ENCODE measurements around the gene EHBP1. TPM values are rescaled to one million over a fixed set of nuclear protein-coding genes. Genes with fewer than 3 reads are reported as not detected.
"Not testable (repeated sequence)": the region's sequence is repeated elsewhere in the genome, so short reads cannot be mapped to it uniquely, and the experiment has no call there.

The EHBP1 gene
- total and polyA plus RNA-seq, 4 donors = 12.0 to 70.9 (median 28.1) TPM

DNA sequence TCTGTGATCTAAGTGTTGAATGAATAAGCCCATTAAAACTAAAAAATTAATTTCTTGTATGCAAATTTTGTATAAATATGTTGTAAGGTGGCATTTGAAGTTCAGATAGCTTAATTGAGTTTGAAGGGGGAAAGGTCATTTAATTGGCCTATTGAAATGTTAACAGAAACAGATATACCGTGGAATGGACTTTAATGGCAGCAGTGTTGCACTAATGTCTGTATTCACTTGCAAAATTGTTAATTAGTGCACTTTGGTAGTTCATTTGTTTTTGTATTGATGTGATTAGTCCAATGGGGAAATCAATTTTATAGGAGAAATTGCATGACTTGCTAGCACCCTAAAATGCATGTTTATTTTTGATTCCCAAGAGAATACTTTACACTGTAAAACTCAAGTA lies 303.3 kb downstream of the EHBP1 start:
- H3K4me1 ChIP-seq (ENCODE audit: control insufficient read depth in 1 of 2, insufficient read depth in 2 of 2, low read length in 2 of 2) = no peaks in the 10 kb centered on the region
- no peaks in the 10 kb centered on the region for H3K27me3 ChIP-seq (ENCODE audit: control insufficient read depth in 1 of 2, insufficient read depth in 2 of 2, low read length in 1 of 2)
- WGBS, 2 donors = 94 to 96% methylated on average over 1 of the region's 1 CpG
- no peak overlapping the region for H3K27ac ChIP-seq (ENCODE audit: low read depth in 1 of 2, low read length in 2 of 2)
- intact Hi-C loops (cut with DNase I) = no loop called here
- H3K36me3 ChIP-seq (ENCODE audit: control insufficient read depth in 1 of 2, insufficient read depth in 2 of 2, low read length in 1 of 2) = no peaks in the 10 kb centered on the region
- H3K9me3 ChIP-seq (ENCODE audit: control insufficient read depth, low read length) = no peaks in the 10 kb centered on the region
- ATAC-seq (ENCODE audit: low FRiP score) (no peak), DNase-seq (no peak)
- no peak overlapping the region for H3K4me3 ChIP-seq (ENCODE audit: low read length in 2 of 2)

DNA sequence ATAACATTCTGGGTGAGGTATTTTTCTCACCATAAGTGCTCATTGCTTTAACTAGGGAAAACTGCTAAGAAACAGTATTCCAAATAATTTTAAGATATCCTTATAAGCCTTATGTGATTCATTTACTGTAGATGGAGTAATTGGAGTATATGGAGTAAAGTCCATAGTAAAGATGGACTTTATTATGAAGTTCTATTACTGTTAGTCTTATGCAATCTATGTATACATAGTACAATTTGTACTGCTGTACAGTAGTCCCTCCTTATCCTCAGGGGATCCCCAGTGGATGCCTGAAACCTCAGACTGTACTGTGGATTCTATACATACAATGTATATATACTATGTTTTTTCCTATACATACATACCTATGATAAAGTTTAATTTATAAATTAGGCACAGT lies 304.0 kb downstream of the EHBP1 start:
- intact Hi-C loops (cut with DNase I) = no loop called here
- Histone ChIP-seq H3K27ac (ENCODE audit: low read depth in 1 of 2, low read length in 2 of 2) (no peak overlapping the region), H3K27me3 (ENCODE audit: control insufficient read depth in 1 of 2, insufficient read depth in 2 of 2, low read length in 1 of 2) (no peaks in the 10 kb centered on the region), H3K36me3 (ENCODE audit: control insufficient read depth in 1 of 2, insufficient read depth in 2 of 2, low read length in 1 of 2) (no peaks in the 10 kb centered on the region), H3K4me1 (ENCODE audit: control insufficient read depth in 1 of 2, insufficient read depth in 2 of 2, low read length in 2 of 2) (no peaks in the 10 kb centered on the region), H3K9me3 (ENCODE audit: control insufficient read depth, low read length) (no peaks in the 10 kb centered on the region), H3K4me3 (ENCODE audit: low read length in 2 of 2) (no peak overlapping the region)
- DNase-seq (no peak), ATAC-seq (ENCODE audit: low FRiP score) (no peak)

DNA sequence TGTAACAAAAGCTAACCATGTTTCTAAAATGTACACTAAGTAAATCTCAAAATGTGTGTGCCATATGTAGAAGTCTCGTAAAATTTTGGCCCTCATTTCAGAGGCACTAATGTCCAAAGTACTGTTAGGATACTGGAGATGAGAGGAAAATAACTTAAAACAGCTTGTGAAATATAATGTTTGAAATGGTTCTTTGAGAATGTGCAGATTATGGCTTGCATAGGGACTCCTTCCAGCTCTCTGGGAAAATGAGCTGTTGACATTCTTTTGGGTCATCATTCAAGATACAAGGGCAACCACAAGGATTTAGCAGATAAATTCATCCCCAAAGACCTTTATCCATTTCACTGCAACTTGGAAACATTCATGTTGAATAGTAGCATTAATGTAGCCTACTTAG lies 307.0 kb downstream of the EHBP1 start:
- ATAC-seq (ENCODE audit: low FRiP score) (no peak), DNase-seq (no peak)
- H3K9me3 ChIP-seq (ENCODE audit: control insufficient read depth, low read length) = no peaks in the 10 kb centered on the region
- no peak overlapping the region for H3K4me3 ChIP-seq (ENCODE audit: low read length in 2 of 2)
- no peak overlapping the region for H3K27ac ChIP-seq (ENCODE audit: low read depth in 1 of 2, low read length in 2 of 2)
- no peaks in the 10 kb centered on the region for H3K36me3 ChIP-seq (ENCODE audit: control insufficient read depth in 1 of 2, insufficient read depth in 2 of 2, low read length in 1 of 2)
- H3K4me1 ChIP-seq (ENCODE audit: control insufficient read depth in 1 of 2, insufficient read depth in 2 of 2, low read length in 2 of 2) = no peaks in the 10 kb centered on the region
- WGBS, 2 donors = 96 to 98% methylated on average over 1 of the region's 1 CpG
- intact Hi-C loops (cut with DNase I) = no loop called here
- no peaks in the 10 kb centered on the region for H3K27me3 ChIP-seq (ENCODE audit: control insufficient read depth in 1 of 2, insufficient read depth in 2 of 2, low read length in 1 of 2)

DNA sequence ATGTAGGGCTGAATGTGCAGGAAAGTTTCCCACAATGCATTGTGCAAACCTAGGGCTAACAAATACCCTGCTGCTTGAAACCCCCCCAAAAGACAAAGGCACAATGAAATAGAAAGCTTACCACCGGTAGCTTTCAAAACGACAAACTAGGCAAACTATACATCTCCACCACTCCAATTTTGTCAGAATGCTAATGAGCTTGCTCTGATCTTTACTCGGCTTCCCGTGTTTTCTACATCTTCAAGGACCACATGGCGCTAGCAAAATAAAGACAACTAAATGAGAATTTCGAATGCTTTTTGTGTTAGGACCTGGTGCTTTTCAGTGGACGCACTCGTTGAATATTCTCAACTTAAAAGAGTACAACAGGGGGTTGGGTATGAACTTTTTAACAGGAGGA lies 307.9 kb downstream of the EHBP1 start:
- H3K27me3 ChIP-seq (ENCODE audit: control insufficient read depth in 1 of 2, insufficient read depth in 2 of 2, low read length in 1 of 2) = no peaks in the 10 kb centered on the region
- no peak for ATAC-seq (ENCODE audit: low FRiP score)
- no peaks in the 10 kb centered on the region for H3K4me1 ChIP-seq (ENCODE audit: control insufficient read depth in 1 of 2, insufficient read depth in 2 of 2, low read length in 2 of 2)
- no peak overlapping the region for H3K4me3 ChIP-seq (ENCODE audit: low read length in 2 of 2)
- no peak for DNase-seq
- intact Hi-C loops (cut with DNase I) = no loop called here
- WGBS, 2 donors = 85 to 89% methylated on average over 8 of the region's 8 CpGs
- no peak overlapping the region for H3K27ac ChIP-seq (ENCODE audit: low read depth in 1 of 2, low read length in 2 of 2)
- no peaks in the 10 kb centered on the region for H3K36me3 ChIP-seq (ENCODE audit: control insufficient read depth in 1 of 2, insufficient read depth in 2 of 2, low read length in 1 of 2)
- no peaks in the 10 kb centered on the region for H3K9me3 ChIP-seq (ENCODE audit: control insufficient read depth, low read length)

DNA sequence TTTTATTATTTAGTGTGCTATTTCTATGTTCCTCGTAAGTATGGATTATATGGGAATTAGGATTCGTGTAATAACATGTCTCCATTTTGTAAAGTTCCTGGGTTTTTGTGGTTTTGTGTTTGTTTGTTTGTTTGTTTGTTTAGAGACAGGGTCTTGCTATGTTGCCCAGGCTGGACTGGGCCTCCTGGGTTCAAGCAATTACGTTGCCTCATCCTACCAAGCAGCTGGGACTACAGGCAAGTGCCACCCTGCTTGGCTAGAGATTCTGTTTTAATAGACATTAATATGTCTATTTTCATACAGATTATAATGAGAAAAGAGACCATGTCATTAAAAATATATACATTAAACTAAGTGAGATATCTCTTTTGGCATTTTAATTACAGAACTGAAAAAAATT lies 309.9 kb downstream of the EHBP1 start:
- no peaks in the 10 kb centered on the region for H3K36me3 ChIP-seq (ENCODE audit: control insufficient read depth in 1 of 2, insufficient read depth in 2 of 2, low read length in 1 of 2)
- H3K4me1 ChIP-seq (ENCODE audit: control insufficient read depth in 1 of 2, insufficient read depth in 2 of 2, low read length in 2 of 2) = no peaks in the 10 kb centered on the region
- no peaks in the 10 kb centered on the region for H3K27me3 ChIP-seq (ENCODE audit: control insufficient read depth in 1 of 2, insufficient read depth in 2 of 2, low read length in 1 of 2)
- ATAC-seq (ENCODE audit: low FRiP score) (no peak), DNase-seq (no peak)
- 98% methylated on average over 3 of the region's 3 CpGs for WGBS, 2 donors
- H3K9me3 ChIP-seq (ENCODE audit: control insufficient read depth, low read length) = no peaks in the 10 kb centered on the region
- no peak overlapping the region for H3K27ac ChIP-seq (ENCODE audit: low read depth in 1 of 2, low read length in 2 of 2)
- H3K4me3 ChIP-seq (ENCODE audit: low read length in 2 of 2) = no peak overlapping the region
- intact Hi-C loops (cut with DNase I) = no loop called here

DNA sequence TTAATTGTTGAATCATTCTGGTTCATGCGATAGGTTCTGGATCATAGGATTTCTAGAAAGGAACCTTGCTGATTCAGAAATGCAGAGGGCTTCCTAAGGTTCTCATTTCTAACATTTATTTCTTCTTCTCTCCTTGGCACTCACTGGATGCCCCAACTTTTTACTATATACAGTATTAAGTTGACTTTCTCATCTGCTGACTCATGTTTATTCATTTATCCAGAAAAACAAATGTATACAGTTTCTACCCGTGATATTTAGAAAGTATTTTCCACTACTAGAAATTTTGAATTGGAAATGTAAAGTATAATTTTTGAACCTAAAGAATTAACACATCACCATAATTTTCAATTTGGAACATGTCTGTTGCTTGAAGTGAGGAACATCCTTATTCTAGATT lies 312.9 kb downstream of the EHBP1 start:
- Histone ChIP-seq H3K9me3 (ENCODE audit: control insufficient read depth, low read length) (no peaks in the 10 kb centered on the region), H3K4me3 (ENCODE audit: low read length in 2 of 2) (no peak overlapping the region), H3K4me1 (ENCODE audit: control insufficient read depth in 1 of 2, insufficient read depth in 2 of 2, low read length in 2 of 2) (no peaks in the 10 kb centered on the region), H3K36me3 (ENCODE audit: control insufficient read depth in 1 of 2, insufficient read depth in 2 of 2, low read length in 1 of 2) (no peaks in the 10 kb centered on the region), H3K27me3 (ENCODE audit: control insufficient read depth in 1 of 2, insufficient read depth in 2 of 2, low read length in 1 of 2) (no peaks in the 10 kb centered on the region), H3K27ac (ENCODE audit: low read depth in 1 of 2, low read length in 2 of 2) (no peak overlapping the region)
- ATAC-seq (ENCODE audit: low FRiP score) = no peak
- WGBS, 2 donors = 91 to 93% methylated on average over 2 of the region's 2 CpGs
- intact Hi-C loops (cut with DNase I) = no loop called here
- DNase-seq = no peak

DNA sequence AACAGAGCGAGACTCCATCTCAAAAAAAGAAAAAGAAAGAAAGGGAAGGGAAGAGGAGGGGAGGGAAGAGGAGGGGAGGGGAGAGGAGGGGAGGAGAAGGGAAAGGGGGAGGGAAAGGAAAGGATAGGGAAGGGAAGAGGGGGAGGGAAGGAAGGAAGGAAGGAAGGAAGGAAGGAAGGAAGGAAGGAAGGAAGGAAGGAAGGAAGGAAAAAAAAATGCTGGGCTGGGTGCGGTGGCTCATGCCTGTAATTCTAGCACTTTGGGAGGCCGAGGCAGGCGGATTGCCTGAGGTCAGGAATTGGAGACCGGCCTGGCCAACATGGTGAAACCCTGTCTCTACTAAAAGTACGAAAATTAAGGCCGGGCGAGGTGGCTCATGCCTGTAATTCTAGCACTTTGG lies 314.2 kb downstream of the EHBP1 start:
- not testable (repeated sequence) for ATAC-seq (ENCODE audit: low FRiP score); H3K4me3 ChIP-seq (ENCODE audit: low read length in 2 of 2); H3K36me3 ChIP-seq (ENCODE audit: control insufficient read depth in 1 of 2, insufficient read depth in 2 of 2, low read length in 1 of 2); H3K9me3 ChIP-seq (ENCODE audit: control insufficient read depth, low read length); H3K27ac ChIP-seq (ENCODE audit: low read depth in 1 of 2, low read length in 2 of 2); H3K27me3 ChIP-seq (ENCODE audit: control insufficient read depth in 1 of 2, insufficient read depth in 2 of 2, low read length in 1 of 2); DNase-seq; H3K4me1 ChIP-seq (ENCODE audit: control insufficient read depth in 1 of 2, insufficient read depth in 2 of 2, low read length in 2 of 2)
- intact Hi-C loops (cut with DNase I) = loop anchor here in 1 of 2 donors (10.0 kb wide), 1 partner anchor 235 kb away; no protein-coding TSS in a partner anchor
- 96 to 97% methylated on average over 8 of the region's 8 CpGs for WGBS, 2 donors

DNA sequence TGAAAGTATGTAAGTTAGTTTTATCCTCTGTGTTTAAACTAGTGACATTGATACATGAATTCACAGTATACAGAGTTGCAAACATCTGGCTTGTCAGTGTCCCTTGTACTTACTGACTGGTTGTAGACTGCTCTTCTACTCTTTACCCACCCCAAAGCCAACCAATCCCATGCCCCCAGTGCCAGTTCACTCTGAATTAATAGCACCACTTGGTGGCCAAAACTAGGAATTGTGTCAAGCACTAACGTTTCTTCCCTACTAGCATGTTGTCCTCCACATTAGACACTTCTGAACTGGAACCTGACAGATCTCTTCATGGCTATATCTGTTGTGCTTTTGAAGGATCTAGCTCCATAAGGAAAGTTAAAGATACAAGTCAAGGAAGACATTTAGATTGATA lies 317.9 kb downstream of the EHBP1 start:
- Histone ChIP-seq H3K36me3 (ENCODE audit: control insufficient read depth in 1 of 2, insufficient read depth in 2 of 2, low read length in 1 of 2) (peaks cover 0 to 7% of the 10 kb centered on the region in 2 donors), H3K9me3 (ENCODE audit: control insufficient read depth, low read length) (no peaks in the 10 kb centered on the region), H3K4me1 (ENCODE audit: control insufficient read depth in 1 of 2, insufficient read depth in 2 of 2, low read length in 2 of 2) (no peaks in the 10 kb centered on the region), H3K27me3 (ENCODE audit: control insufficient read depth in 1 of 2, insufficient read depth in 2 of 2, low read length in 1 of 2) (no peaks in the 10 kb centered on the region), H3K4me3 (ENCODE audit: low read length in 2 of 2) (no peak overlapping the region), H3K27ac (ENCODE audit: low read depth in 1 of 2, low read length in 2 of 2) (no peak overlapping the region)
- WGBS, 2 donors = 15 to 22% methylated on average over 1 of the region's 1 CpG
- ATAC-seq (ENCODE audit: low FRiP score) (no peak), DNase-seq (no peak)
- intact Hi-C loops (cut with DNase I) = loop anchor here in 1 of 2 donors (10.0 kb wide), 1 partner anchor 239 kb away; no protein-coding TSS in a partner anchor

DNA sequence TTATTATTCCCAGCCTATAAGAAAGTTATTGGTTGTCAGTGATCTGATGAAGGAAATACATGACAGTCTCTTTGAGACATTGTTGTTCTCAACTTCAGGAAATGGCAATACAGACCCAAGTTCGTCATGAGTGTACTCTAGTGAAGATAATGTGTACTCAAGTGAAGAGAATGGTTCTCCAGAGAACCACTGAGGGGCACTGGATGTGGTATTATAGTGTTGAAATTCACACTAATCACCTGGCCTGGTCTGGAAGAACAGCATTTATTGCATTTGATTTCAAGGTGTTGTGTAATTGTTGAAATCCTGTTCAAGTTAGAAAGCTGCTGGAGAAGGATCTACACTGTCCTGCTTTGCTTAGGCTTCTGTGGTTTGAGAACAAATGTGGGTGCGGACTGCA lies 321.7 kb downstream of the EHBP1 start:
- no peak overlapping the region for H3K27ac ChIP-seq (ENCODE audit: low read depth in 1 of 2, low read length in 2 of 2)
- peaks cover 0 to 7% of the 10 kb centered on the region in 2 donors for H3K36me3 ChIP-seq (ENCODE audit: control insufficient read depth in 1 of 2, insufficient read depth in 2 of 2, low read length in 1 of 2)

More for the DNA sequence above, 321.7 kb downstream of the EHBP1 start:
- ATAC-seq (ENCODE audit: low FRiP score) (no peak), DNase-seq (no peak)
- Histone ChIP-seq H3K9me3 (ENCODE audit: control insufficient read depth, low read length) (no peaks in the 10 kb centered on the region), H3K4me3 (ENCODE audit: low read length in 2 of 2) (no peak overlapping the region), H3K4me1 (ENCODE audit: control insufficient read depth in 1 of 2, insufficient read depth in 2 of 2, low read length in 2 of 2) (no peaks in the 10 kb centered on the region), H3K27me3 (ENCODE audit: control insufficient read depth in 1 of 2, insufficient read depth in 2 of 2, low read length in 1 of 2) (no peaks in the 10 kb centered on the region)
- intact Hi-C loops (cut with DNase I) = loop anchor here in 1 of 2 donors (10.0 kb wide), 1 partner anchor 242 kb away; no protein-coding TSS in a partner anchor
- 94 to 100% methylated on average over 2 of the region's 2 CpGs for WGBS, 2 donors
